ENCODE results near the gene STRA8.
A peak's percentile ranks its signal among the peaks of the same experiment; 100 is the strongest.

The STRA8 gene

GRCh38 chr7:135208102-135208793, 25.4 kb upstream of the STRA8 start:
- no peak overlapping the region; the same call in 1 of the 2 replicates for H3K4me2 ChIP-seq (ENCODE audit: low read length)
- H3K4me1 ChIP-seq (ENCODE audit: insufficient read depth, low read length, severe bottlenecking) = peaks cover 62% of the 10 kb centered on the region
- no peaks in the 10 kb centered on the region for H3F3A ChIP-seq (ENCODE audit: insufficient read depth, low read length)
- no peaks in the 10 kb centered on the region for H3K9me2 ChIP-seq (ENCODE audit: low read depth, low read length)
- TF ChIP-seq CTCF (IDR thresholded peaks at IDR 0.05; ENCODE audit: low read length) (no peak), EZH2 (IDR thresholded peaks at IDR 0.05; ENCODE audit: borderline replicate concordance, low read length) (no peak)
- H3K4me3 ChIP-seq (ENCODE audit: low read depth, low read length, poor library complexity, severe bottlenecking) = no peak overlapping the region
- H3K79me2 ChIP-seq (ENCODE audit: insufficient read depth, low read length) = no peaks in the 10 kb centered on the region
- H4K20me1 ChIP-seq (ENCODE audit: insufficient read depth, low read length) = no peaks in the 10 kb centered on the region
- H3K9ac ChIP-seq (ENCODE audit: low read length) = no peak overlapping the region
- H3K9me3 ChIP-seq (ENCODE audit: low read length) = no peaks in the 10 kb centered on the region
- peak overlapping the region; percentile 23 for H3K27ac ChIP-seq (ENCODE audit: low read depth, low read length, poor library complexity, severe bottlenecking)
- H3K27me3 ChIP-seq (ENCODE audit: insufficient read depth, low read length) = no peaks in the 10 kb centered on the region
- H3K36me3 ChIP-seq (ENCODE audit: insufficient read depth, low read length) = peaks cover 35% of the 10 kb centered on the region
- no peak overlapping the region for H2AFZ ChIP-seq (ENCODE audit: low read length)

GRCh38 chr7:135209225-135209834, 24.3 kb upstream of the STRA8 start:
- H3K4me1 ChIP-seq (ENCODE audit: insufficient read depth, low read length, severe bottlenecking) = peaks cover 62% of the 10 kb centered on the region
- no peak for TF ChIP-seq CTCF (IDR thresholded peaks at IDR 0.05; ENCODE audit: low read length)
- TF ChIP-seq EZH2 (IDR thresholded peaks at IDR 0.05; ENCODE audit: borderline replicate concordance, low read length) = no peak
- H3K4me2 ChIP-seq (ENCODE audit: low read length) = peak overlapping the region; percentile 10; the same call in 1 of the 2 replicates

GRCh38 chr7:135210888-135211178, 22.8 kb upstream of the STRA8 start:
- Histone ChIP-seq H3K36me3 (ENCODE audit: insufficient read depth, low read length) (peaks cover 14% of the 10 kb centered on the region; the same call in 1 of the 2 replicates), H3K9ac (ENCODE audit: low read length) (peak overlapping the region; percentile 72), H3K27me3 (ENCODE audit: insufficient read depth, low read length) (no peaks in the 10 kb centered on the region), H4K20me1 (ENCODE audit: insufficient read depth, low read length) (no peaks in the 10 kb centered on the region), H3K27ac (ENCODE audit: low read depth, low read length, poor library complexity, severe bottlenecking) (peak overlapping the region; percentile 6), H3K4me2 (ENCODE audit: low read length) (peak overlapping the region; percentile 87), H3K9me2 (ENCODE audit: low read depth, low read length) (no peaks in the 10 kb centered on the region), H2AFZ (ENCODE audit: low read length) (no peak overlapping the region), H3F3A (ENCODE audit: insufficient read depth, low read length) (no peaks in the 10 kb centered on the region), H3K79me2 (ENCODE audit: insufficient read depth, low read length) (no peaks in the 10 kb centered on the region), H3K4me1 (ENCODE audit: insufficient read depth, low read length, severe bottlenecking) (peaks cover 54% of the 10 kb centered on the region), H3K4me3 (ENCODE audit: low read depth, low read length, poor library complexity, severe bottlenecking) (peak overlapping the region; percentile 77), H3K9me3 (ENCODE audit: low read length) (no peaks in the 10 kb centered on the region)
- TF ChIP-seq CTCF (IDR thresholded peaks at IDR 0.05; ENCODE audit: low read length) (no peak), EZH2 (IDR thresholded peaks at IDR 0.05; ENCODE audit: borderline replicate concordance, low read length) (no peak)

More at GRCh38 chr7:135209225-135209834, 24.3 kb upstream of the STRA8 start:
- Histone ChIP-seq H3K27ac (ENCODE audit: low read depth, low read length, poor library complexity, severe bottlenecking) (peak overlapping the region; percentile 23), H3K9me2 (ENCODE audit: low read depth, low read length) (no peaks in the 10 kb centered on the region), H3F3A (ENCODE audit: insufficient read depth, low read length) (no peaks in the 10 kb centered on the region), H3K79me2 (ENCODE audit: insufficient read depth, low read length) (no peaks in the 10 kb centered on the region), H3K9ac (ENCODE audit: low read length) (no peak overlapping the region), H4K20me1 (ENCODE audit: insufficient read depth, low read length) (no peaks in the 10 kb centered on the region), H3K36me3 (ENCODE audit: insufficient read depth, low read length) (peaks cover 25% of the 10 kb centered on the region; the same call in 1 of the 2 replicates), H2AFZ (ENCODE audit: low read length) (no peak overlapping the region), H3K4me3 (ENCODE audit: low read depth, low read length, poor library complexity, severe bottlenecking) (no peak overlapping the region), H3K9me3 (ENCODE audit: low read length) (no peaks in the 10 kb centered on the region), H3K27me3 (ENCODE audit: insufficient read depth, low read length) (no peaks in the 10 kb centered on the region)

All from OCI-LY1 (cell line).